Mesenchymal stem cell (in vitro differentiated cells and primary cell): ENCODE measurements around the gene MCM7.

Source experiments
- DNase-seq: peaks from one replicate; pipeline ENCODE4 v3.0.0-alpha.2; 2013
- H2AFZ ChIP-seq: one replicate; pipeline ENCODE4 v1.6.1; 2013; ENCODE audit warnings: low read depth, mild to moderate bottlenecking, control low read depth, inconsistent platforms, low read length, moderate library complexity
- H2AK5ac ChIP-seq: 2 replicates; pipeline ENCODE4 v1.6.1; 2013; ENCODE audit warnings: low read length, moderate library complexity, mild to moderate bottlenecking, inconsistent platforms; ENCODE audit not compliant: severe bottlenecking
- H2BK120ac ChIP-seq: one replicate; pipeline ENCODE4 v1.6.1; 2013; ENCODE audit warnings: low read depth, mild to moderate bottlenecking, inconsistent platforms, low read length, moderate library complexity
- H2BK12ac ChIP-seq, 2 experiments: one replicate each; pipeline ENCODE4 v1.6.1; 2013; ENCODE audit warnings: inconsistent platforms in 2 of 2, low read length in 2 of 2, mild to moderate bottlenecking in 2 of 2, moderate library complexity in 2 of 2, control low read depth in 1 of 2
- H2BK15ac ChIP-seq: one replicate; pipeline ENCODE4 v1.6.1; 2013; ENCODE audit warnings: mild to moderate bottlenecking, low read depth, inconsistent platforms; ENCODE audit not compliant: poor library complexity, severe bottlenecking
- H2BK5ac ChIP-seq: 2 replicates; pipeline ENCODE4 v1.6.1; 2013; ENCODE audit warnings: low read depth, mild to moderate bottlenecking, low read length, control low read depth, inconsistent platforms; ENCODE audit not compliant: poor library complexity, severe bottlenecking
- H3K14ac ChIP-seq, 2 experiments: one replicate each; pipeline ENCODE4 v1.6.1; 2013; ENCODE audit warnings: inconsistent platforms in 2 of 2, low read length in 2 of 2, control low read depth in 1 of 2, mild to moderate bottlenecking in 1 of 2, moderate library complexity in 1 of 2
- H3K18ac ChIP-seq, 2 experiments: one replicate each; pipeline ENCODE4 v1.6.1; 2013; ENCODE audit warnings: inconsistent platforms in 2 of 2, low read length in 2 of 2, control low read depth in 1 of 2, low read depth in 1 of 2, mild to moderate bottlenecking in 1 of 2
- H3K23ac ChIP-seq, 2 experiments: one replicate each; pipeline ENCODE4 v1.6.1; 2013; ENCODE audit warnings: inconsistent platforms in 2 of 2, low read length in 2 of 2, mild to moderate bottlenecking in 2 of 2, moderate library complexity in 2 of 2, control low read depth in 1 of 2
- H3K27ac ChIP-seq: 2 replicates; pipeline ENCODE4 v1.5.1; 2013; ENCODE audit warnings: mild to moderate bottlenecking, moderate library complexity, low read length, control low read depth, inconsistent platforms; ENCODE audit not compliant: poor library complexity, severe bottlenecking
- H3K27me3 ChIP-seq, 2 experiments: 2 replicates each; pipeline versions ENCODE4 v1.6.1 to v1.7.0; 2013; ENCODE audit warnings: low read length in 2 of 2, mild to moderate bottlenecking in 2 of 2, moderate library complexity in 2 of 2, control low read depth in 1 of 2, inconsistent platforms in 1 of 2; ENCODE audit not compliant: control insufficient read depth in 1 of 2, insufficient read depth in 1 of 2
- H3K36me3 ChIP-seq, 2 experiments: 2 replicates each; pipeline versions ENCODE4 v1.6.1 to v1.7.0; 2013; ENCODE audit warnings: low read length in 2 of 2, control low read depth in 1 of 2, inconsistent platforms in 1 of 2, low read depth in 1 of 2, mild to moderate bottlenecking in 1 of 2; ENCODE audit not compliant: insufficient read depth in 2 of 2, control insufficient read depth in 1 of 2
- H3K4ac ChIP-seq, 2 experiments: one replicate each; pipeline ENCODE4 v1.6.1; 2013; ENCODE audit warnings: inconsistent platforms in 2 of 2, low read length in 2 of 2, mild to moderate bottlenecking in 2 of 2, moderate library complexity in 2 of 2, control low read depth in 1 of 2, low read depth in 1 of 2
- H3K4me1 ChIP-seq: 2 replicates; pipeline ENCODE4 v1.6.1; 2013; ENCODE audit warnings: low read depth, low read length, control low read depth; ENCODE audit not compliant: control insufficient read depth, insufficient read depth
- H3K4me2 ChIP-seq: 2 replicates; pipeline ENCODE4 v1.6.1; 2013; ENCODE audit warnings: low read length, mild to moderate bottlenecking, inconsistent platforms; ENCODE audit not compliant: poor library complexity, severe bottlenecking
- H3K4me3 ChIP-seq, 2 experiments: 2 replicates each; pipeline versions ENCODE4 v1.5.1 to v1.7.0; 2013; ENCODE audit warnings: low read length in 2 of 2, mild to moderate bottlenecking in 2 of 2, control low read depth in 1 of 2, low read depth in 1 of 2; ENCODE audit not compliant: insufficient read depth in 1 of 2
- H3K79me1 ChIP-seq: replicated peaks from 2 replicates; pipeline ENCODE4 v1.6.1; 2013; ENCODE audit warnings: mild to moderate bottlenecking, control low read depth, low read length, inconsistent platforms; ENCODE audit not compliant: poor library complexity, severe bottlenecking
- H3K9ac ChIP-seq: 2 replicates; pipeline ENCODE4 v1.7.0; 2013; ENCODE audit warnings: mild to moderate bottlenecking, low read length, moderate library complexity
- H3K9me3 ChIP-seq: 2 replicates; pipeline ENCODE4 v1.7.0; 2013; ENCODE audit warnings: mild to moderate bottlenecking, low read length; ENCODE audit not compliant: control insufficient read depth
- H4K8ac ChIP-seq: one replicate; pipeline ENCODE4 v1.6.1; 2013; ENCODE audit warnings: inconsistent platforms, mild to moderate bottlenecking, low read length, moderate library complexity
- H4K91ac ChIP-seq: one replicate; pipeline ENCODE4 v1.6.1; 2013; ENCODE audit warnings: mild to moderate bottlenecking, low read length, inconsistent platforms
- WGBS: methylation state at CpG from one replicate; pipeline ENCODE4 v1.1.7; 2013; ENCODE audit warnings: mixed read lengths; 5-methylcytosine and 5-hydroxymethylcytosine counted together

The MCM7 gene

GRCh38 chr7:100109521-100110163 is 8.4 kb upstream of the MCM7 start:
- Histone ChIP-seq H4K91ac (no peak overlapping the region), H4K8ac (no peak overlapping the region), H3K9me3 (no peaks in the 10 kb centered on the region), H3K4me2 (no peak overlapping the region), H3K18ac (no peak overlapping the region), H3K23ac (no peak overlapping the region), H3K27ac (no peak overlapping the region), H2BK12ac (no peak overlapping the region), H3K27me3 (no peaks in the 10 kb centered on the region), H3K79me1 (peaks cover 17% of the 10 kb centered on the region), H3K4me3 (no peak overlapping the region), H2AK5ac (no peak overlapping the region), H2BK5ac (no peak overlapping the region), H2AFZ (no peak overlapping the region), H3K14ac (no peak overlapping the region), H3K4ac (no peak overlapping the region), H2BK15ac (no peak overlapping the region), H2BK120ac (no peak overlapping the region), H3K4me1 (no peaks in the 10 kb centered on the region), H3K36me3 (peaks cover 88 to 89% of the 10 kb centered on the region in 2 experiments), H3K9ac (no peak overlapping the region)
- WGBS = 91% methylated on average over 12 of the region's 12 CpGs
- DNase-seq = no peak

GRCh38 chr7:100107890-100108289 is 6.7 kb upstream of the MCM7 start:
- no peak overlapping the region for H3K4me2 ChIP-seq
- H2AK5ac ChIP-seq = no peak overlapping the region
- H4K91ac ChIP-seq = no peak overlapping the region

DNA sequence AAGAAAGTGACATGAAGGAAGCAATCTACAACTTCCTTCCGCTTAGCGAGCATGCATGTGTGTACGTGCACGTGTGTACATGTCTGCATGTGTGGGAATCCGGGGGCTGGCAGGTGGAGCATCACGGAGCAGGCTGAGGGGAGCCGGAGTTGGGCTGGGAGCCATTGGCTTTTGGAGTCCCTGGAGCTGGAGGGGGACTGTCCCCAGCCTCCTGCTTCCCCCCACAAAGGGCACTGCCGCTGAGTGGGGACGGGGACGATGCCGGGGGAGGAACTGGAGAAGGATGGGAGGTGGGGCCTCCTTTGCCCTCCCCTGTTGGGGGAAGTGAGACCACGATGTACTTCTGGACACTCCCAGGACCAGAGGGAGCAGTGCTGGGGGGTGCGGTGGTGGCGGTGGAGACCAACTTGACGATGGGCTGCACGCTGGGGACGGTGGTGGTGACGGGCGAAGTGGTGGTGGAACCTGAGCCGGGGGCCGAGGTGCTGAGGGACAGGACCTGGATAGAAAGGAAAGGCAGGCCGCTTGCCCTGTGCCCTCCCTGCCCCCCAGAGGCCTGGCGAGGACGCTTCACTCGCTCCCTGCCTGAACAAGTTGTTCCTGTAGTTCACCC is 6.0 kb upstream of the MCM7 start:
- Histone ChIP-seq H3K36me3 (peaks cover 78 to 83% of the 10 kb centered on the region in 2 experiments), H2AK5ac (no peak overlapping the region), H2BK15ac (peak overlapping the region; percentile 44), H3K4me2 (no peak overlapping the region), H3K79me1 (peaks cover 12% of the 10 kb centered on the region), H3K27ac (no peak overlapping the region), H4K8ac (peak overlapping the region; percentile 45), H3K4me3 (no peak overlapping the region), H2AFZ (no peak overlapping the region), H4K91ac (peak overlapping the region; percentile 43), H3K4ac (no peak overlapping the region), H2BK120ac (no peak overlapping the region), H2BK5ac (no peak overlapping the region), H3K4me1 (peaks cover 8% of the 10 kb centered on the region), H3K23ac (no peak overlapping the region), H3K9me3 (no peaks in the 10 kb centered on the region), H3K27me3 (no peaks in the 10 kb centered on the region), H3K14ac (no peak overlapping the region), H3K9ac (no peak overlapping the region), H2BK12ac (peak overlapping the region in 1 of 2 experiments; percentile 23), H3K18ac (no peak overlapping the region)
- DNase-seq = no peak
- 95% methylated on average over 25 of the region's 25 CpGs for WGBS

More at GRCh38 chr7:100107890-100108289, 6.7 kb upstream of the MCM7 start:
- H2BK15ac ChIP-seq = no peak overlapping the region
- peak overlapping the region; percentile 22 for H4K8ac ChIP-seq
- H3K9me3 ChIP-seq = no peaks in the 10 kb centered on the region
- no peak overlapping the region for H3K27ac ChIP-seq
- no peak overlapping the region for H2AFZ ChIP-seq
- 70% methylated on average over 11 of the region's 11 CpGs for WGBS
- no peak overlapping the region for H3K4me3 ChIP-seq
- peaks cover 83 to 88% of the 10 kb centered on the region in 2 experiments for H3K36me3 ChIP-seq
- no peak overlapping the region for H2BK5ac ChIP-seq
- H2BK12ac ChIP-seq = peak overlapping the region in 1 of 2 experiments; percentile 21
- H3K4me1 ChIP-seq = peaks cover 2% of the 10 kb centered on the region
- H3K9ac ChIP-seq = no peak overlapping the region
- H3K14ac ChIP-seq = no peak overlapping the region
- DNase-seq = no peak
- peak overlapping the region in 1 of 2 experiments; percentile 43 for H3K18ac ChIP-seq
- H2BK120ac ChIP-seq = no peak overlapping the region
- H3K23ac ChIP-seq = no peak overlapping the region
- no peaks in the 10 kb centered on the region for H3K27me3 ChIP-seq
- H3K79me1 ChIP-seq = peaks cover 12% of the 10 kb centered on the region
- no peak overlapping the region for H3K4ac ChIP-seq

DNA sequence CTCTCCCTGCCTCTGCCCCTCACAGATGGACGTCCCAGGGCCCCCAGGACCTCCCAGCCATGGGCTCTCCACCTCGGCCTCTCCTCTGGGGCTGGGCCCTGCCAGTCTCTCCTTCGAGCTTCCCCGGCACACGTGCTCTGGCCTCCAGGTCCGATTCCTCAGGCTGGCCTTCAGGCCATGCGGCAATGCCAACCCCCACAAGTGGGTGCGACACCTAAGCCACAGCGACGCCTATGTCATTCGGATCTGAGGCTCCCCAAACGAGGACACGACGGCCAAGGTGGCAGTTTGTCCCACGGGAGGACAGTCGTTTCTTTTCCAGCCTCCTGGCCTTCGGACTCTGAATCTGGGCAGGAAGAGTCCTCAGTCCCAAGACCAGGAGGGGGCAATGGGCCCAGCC is 5.4 kb upstream of the MCM7 start:
- Histone ChIP-seq H4K8ac (no peak overlapping the region), H3K14ac (no peak overlapping the region), H2AK5ac (no peak overlapping the region), H3K23ac (no peak overlapping the region), H3K4me2 (no peak overlapping the region), H3K4me1 (peaks cover 9% of the 10 kb centered on the region), H2BK5ac (no peak overlapping the region), H2BK12ac (no peak overlapping the region), H3K79me1 (peaks cover 12% of the 10 kb centered on the region), H3K9me3 (no peaks in the 10 kb centered on the region), H3K27ac (no peak overlapping the region), H3K18ac (no peak overlapping the region), H2BK15ac (no peak overlapping the region), H2BK120ac (no peak overlapping the region), H3K4me3 (no peak overlapping the region), H3K36me3 (peaks cover 72 to 77% of the 10 kb centered on the region in 2 experiments), H3K9ac (no peak overlapping the region), H4K91ac (no peak overlapping the region), H3K4ac (no peak overlapping the region), H3K27me3 (no peaks in the 10 kb centered on the region), H2AFZ (no peak overlapping the region)
- DNase-seq = no peak
- 96% methylated on average over 17 of the region's 17 CpGs for WGBS
